RWPE1 (cell line): ENCODE measurements around the gene KCNK15.
A peak's percentile ranks its signal among the peaks of the same experiment; 100 is the strongest.

Experiments used
- CTCF ChIA-PET: fragments of 350-600 bp; sonication (Branson Sonifier 250); formaldehyde crosslinking; extraction: SDS; loops from one replicate; lab custom pipeline; 2021; lab: Yijun Ruan, JAX
- POLR2A ChIA-PET: fragments of 400-600 bp; formaldehyde crosslinking; extraction: SDS; loops from one replicate; lab custom pipeline; 2020; ENCODE audit warnings: antibody characterized with exemption; ENCODE audit not compliant: low non-redundant PET; lab: Yijun Ruan, JAX
- DNase-seq: peaks from one replicate; pipeline ENCODE4 v3.0.0; 2012; ENCODE audit warnings: low spot score
- H3K27ac ChIP-seq: fragments of 450-650 bp; 2 replicates; pipeline ENCODE4 v1.5.1; 2017
- TF ChIP-seq, protein P1 (sequence below): fragments of 450-650 bp; conservative IDR thresholded peaks from 2 replicates; pipeline ENCODE4 v1.5.1; 2017; ENCODE audit warnings: low read depth, mild to moderate bottlenecking

KCNK15 gene

DNA sequence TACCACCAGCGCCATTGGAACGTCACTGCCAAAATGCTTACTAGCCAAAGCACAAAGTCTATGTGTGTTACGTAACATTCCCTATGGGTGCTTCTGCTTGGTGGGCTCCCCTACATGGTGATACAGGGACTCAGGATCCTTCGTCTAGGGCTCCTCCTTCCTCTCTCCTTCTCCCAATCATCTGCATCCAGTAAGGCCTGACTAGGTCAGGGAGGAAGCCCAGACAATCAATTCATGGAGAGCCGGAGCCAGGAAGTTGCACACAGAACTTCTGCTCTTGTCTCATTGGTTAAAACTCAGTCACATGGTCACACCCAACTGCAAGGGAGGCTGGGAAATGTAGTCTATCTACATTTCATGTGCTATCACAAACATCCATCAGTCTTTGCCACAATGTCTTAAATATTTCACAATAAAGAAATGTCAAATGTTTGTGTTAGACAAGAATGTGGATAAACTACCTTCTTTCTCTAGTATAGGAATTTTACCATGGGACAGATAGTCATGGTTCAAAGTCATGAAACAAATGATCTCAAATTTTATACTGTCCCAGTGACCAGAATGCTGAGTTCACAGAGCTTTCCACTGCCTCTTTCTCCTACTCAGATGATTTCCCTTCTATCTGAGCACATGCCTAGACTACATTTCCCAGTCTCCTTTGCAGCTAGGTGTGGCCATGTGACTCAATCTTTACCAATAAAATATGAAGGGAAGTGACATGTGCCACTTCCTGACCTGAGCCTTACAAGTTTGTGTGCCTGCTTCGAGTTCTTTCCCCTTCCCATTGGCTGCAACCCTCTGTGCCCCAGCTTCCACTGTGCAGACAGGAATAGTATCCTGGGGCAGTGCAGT, 9.3 kb upstream of the KCNK15 start:
- POLR2A ChIA-PET, result interaction anchor here (0.6 kb wide), 1 partner anchor 992 kb away, joined by 3 read pairs; no protein-coding TSS in a partner anchor
- CTCF ChIA-PET, result interaction anchor here (1.0 to 1.3 kb wide), 3 partner anchors 11 to 51 kb away, joined by 3 to 5 read pairs (median 3); no protein-coding TSS in a partner anchor
- peak; percentile 74 for DNase-seq
- no peak overlapping the region for H3K27ac ChIP-seq
- TF ChIP-seq, protein P1, sequence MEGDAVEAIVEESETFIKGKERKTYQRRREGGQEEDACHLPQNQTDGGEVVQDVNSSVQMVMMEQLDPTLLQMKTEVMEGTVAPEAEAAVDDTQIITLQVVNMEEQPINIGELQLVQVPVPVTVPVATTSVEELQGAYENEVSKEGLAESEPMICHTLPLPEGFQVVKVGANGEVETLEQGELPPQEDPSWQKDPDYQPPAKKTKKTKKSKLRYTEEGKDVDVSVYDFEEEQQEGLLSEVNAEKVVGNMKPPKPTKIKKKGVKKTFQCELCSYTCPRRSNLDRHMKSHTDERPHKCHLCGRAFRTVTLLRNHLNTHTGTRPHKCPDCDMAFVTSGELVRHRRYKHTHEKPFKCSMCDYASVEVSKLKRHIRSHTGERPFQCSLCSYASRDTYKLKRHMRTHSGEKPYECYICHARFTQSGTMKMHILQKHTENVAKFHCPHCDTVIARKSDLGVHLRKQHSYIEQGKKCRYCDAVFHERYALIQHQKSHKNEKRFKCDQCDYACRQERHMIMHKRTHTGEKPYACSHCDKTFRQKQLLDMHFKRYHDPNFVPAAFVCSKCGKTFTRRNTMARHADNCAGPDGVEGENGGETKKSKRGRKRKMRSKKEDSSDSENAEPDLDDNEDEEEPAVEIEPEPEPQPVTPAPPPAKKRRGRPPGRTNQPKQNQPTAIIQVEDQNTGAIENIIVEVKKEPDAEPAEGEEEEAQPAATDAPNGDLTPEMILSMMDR, result no peak

GRCh38 chr20:44737116-44737515, 8.5 kb upstream of the KCNK15 start:
- CTCF ChIA-PET, result interaction anchor here (0.7 to 1.3 kb wide), 4 partner anchors 10 to 53 kb away, joined by 3 to 5 read pairs (median 3); no protein-coding TSS in a partner anchor
- H3K27ac ChIP-seq, result no peak overlapping the region
- no peak for DNase-seq
- TF ChIP-seq, protein P1, result no peak
- POLR2A ChIA-PET, result interaction anchor here (0.6 kb wide), 1 partner anchor 993 kb away, joined by 3 read pairs; no protein-coding TSS in a partner anchor

GRCh38 chr20:44738813-44739477, 6.7 kb upstream of the KCNK15 start:
- peak; percentile 97 for DNase-seq
- no peak overlapping the region for H3K27ac ChIP-seq
- ChIA-PET POLR2A (no interaction called here), CTCF (interaction anchor here (0.6 to 7.1 kb wide), 4 partner anchors 32 to 340 kb away, joined by 3 to 39 read pairs (median 3); no protein-coding TSS in a partner anchor)
- TF ChIP-seq, protein P1, result no peak

DNA sequence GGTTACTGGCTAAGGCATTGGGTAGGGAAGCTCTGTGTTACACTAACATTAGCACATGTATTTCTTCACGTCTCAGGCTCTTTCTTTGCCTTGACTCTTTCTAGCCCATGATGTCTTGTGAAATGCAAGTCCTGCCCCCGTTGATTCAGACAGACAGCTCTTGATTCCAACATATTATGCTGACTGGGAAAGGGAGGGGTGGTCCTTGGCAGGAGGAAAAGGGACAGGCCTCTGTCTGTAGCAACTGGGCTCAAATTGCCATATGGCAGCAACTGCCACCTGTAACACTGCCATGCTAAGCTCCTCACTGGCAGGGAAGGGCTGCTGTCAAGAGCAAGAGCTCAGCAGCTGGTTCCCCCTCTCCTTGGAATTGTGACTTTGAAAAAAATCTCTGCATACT, 5.7 kb upstream of the KCNK15 start:
- POLR2A ChIA-PET, result no interaction called here
- TF ChIP-seq, protein P1, result no peak
- no peak for DNase-seq
- CTCF ChIA-PET, result interaction anchor here (7.1 kb wide), 1 partner anchor 56 kb away, joined by 39 read pairs; no protein-coding TSS in a partner anchor
- H3K27ac ChIP-seq, result no peak overlapping the region

- H3K27ac ChIP-seq, result no peak overlapping the region
- CTCF ChIA-PET, result interaction anchor here (0.6 to 7.1 kb wide), 3 partner anchors 9 to 828 kb away, joined by 4 to 39 read pairs (median 6); partner anchors contain the start of gene TOX2
- TF ChIP-seq, protein P1, result no peak
- POLR2A ChIA-PET, result no interaction called here
- DNase-seq, result no peak
Measured at GRCh38 chr20:44742304-44743079, 3.2 kb upstream of the KCNK15 start.
